SU-DHL-6 (cell line): ENCODE data around the gene FBXL4.

ENCODE experiments used
- H2AFZ ChIP-seq: fragments of 200-600 bp; sonication (generic); 2 replicates; pipeline ENCODE4 v1.6.1; 2014; ENCODE audit warnings: low read depth, mild to moderate bottlenecking, moderate library complexity, mixed read lengths, antibody characterized with exemption, low read length; ENCODE audit not compliant: severe bottlenecking
- H3F3A ChIP-seq: fragments of 200-600 bp; shearing (Covaris generic); 2 replicates; pipeline ENCODE4 v1.6.0; 2016; ENCODE audit warnings: antibody characterized with exemption, mild to moderate bottlenecking; ENCODE audit not compliant: insufficient read depth
- H3K27ac ChIP-seq: fragments of 200-600 bp; sonication (generic); 2 replicates; pipeline ENCODE4 v1.5.1; 2016; ENCODE audit warnings: low read depth, mild to moderate bottlenecking, low read length, moderate library complexity, mixed read lengths
- H3K27me3 ChIP-seq: fragments of 200-600 bp; sonication (generic), shearing (Covaris generic); 2 replicates; pipeline ENCODE4 v1.6.0; 2014; ENCODE audit warnings: mild to moderate bottlenecking, low read length
- H3K36me3 ChIP-seq: fragments of 200-600 bp; sonication (generic); 2 replicates; pipeline ENCODE4 v1.6.1; 2014; ENCODE audit warnings: mild to moderate bottlenecking, low read length, mixed read lengths
- H3K4me2 ChIP-seq: fragments of 300-600, 200-600 bp; shearing (Covaris generic), sonication (generic); 2 replicates; pipeline ENCODE4 v1.6.0; 2014; ENCODE audit warnings: low read length, low read depth, mild to moderate bottlenecking; ENCODE audit not compliant: poor library complexity, severe bottlenecking
- H3K4me3 ChIP-seq: fragments of 200-600 bp; sonication (generic); 2 replicates; pipeline ENCODE4 v1.5.1; 2014; ENCODE audit warnings: antibody characterized with exemption, low read length, mild to moderate bottlenecking, mixed read lengths; ENCODE audit not compliant: insufficient read depth, poor library complexity, severe bottlenecking
- H3K79me2 ChIP-seq: fragments of 200-600 bp; sonication (generic); 2 replicates; pipeline ENCODE4 v1.6.1; 2014; ENCODE audit warnings: mild to moderate bottlenecking, low read length, moderate library complexity; ENCODE audit not compliant: insufficient read depth
- H3K9ac ChIP-seq: fragments of 200-600 bp; sonication (generic); 2 replicates; pipeline ENCODE4 v1.7.0; 2014; ENCODE audit warnings: mild to moderate bottlenecking, low read length
- H3K9me2 ChIP-seq: fragments of 200-600 bp; sonication (generic); replicated peaks from 2 replicates; pipeline ENCODE4 v1.6.1; 2014; ENCODE audit warnings: low read length; ENCODE audit not compliant: insufficient read depth
- H3K9me3 ChIP-seq: fragments of 200-600 bp; sonication (generic); 2 replicates; pipeline ENCODE4 v1.6.1; 2014; ENCODE audit warnings: low read length, mixed read lengths; ENCODE audit not compliant: insufficient read depth
- H4K20me1 ChIP-seq: fragments of 200-600 bp; sonication (generic); 2 replicates; pipeline ENCODE4 v1.6.1; 2014; ENCODE audit warnings: low read depth, mild to moderate bottlenecking, antibody characterized with exemption, low read length, moderate library complexity, mixed read lengths
- EZH2phosphoT487 ChIP-seq: fragments of 200-600 bp; sonication (generic), shearing (Covaris generic); conservative IDR thresholded peaks from 2 replicates; pipeline ENCODE4 v1.6.1; 2018; ENCODE audit warnings: mild to moderate bottlenecking, antibody characterized with exemption, low read length, moderate library complexity, mixed read lengths
- TF ChIP-seq, protein P1 (sequence below): fragments of 200-600 bp; sonication (generic); IDR thresholded peaks from one replicate; pipeline ENCODE4 v1.5.1; 2017; ENCODE audit warnings: antibody characterized with exemption, mild to moderate bottlenecking, low read length, moderate library complexity; ENCODE audit not compliant: insufficient read depth, poor library complexity, severe bottlenecking

The FBXL4 gene

DNA sequence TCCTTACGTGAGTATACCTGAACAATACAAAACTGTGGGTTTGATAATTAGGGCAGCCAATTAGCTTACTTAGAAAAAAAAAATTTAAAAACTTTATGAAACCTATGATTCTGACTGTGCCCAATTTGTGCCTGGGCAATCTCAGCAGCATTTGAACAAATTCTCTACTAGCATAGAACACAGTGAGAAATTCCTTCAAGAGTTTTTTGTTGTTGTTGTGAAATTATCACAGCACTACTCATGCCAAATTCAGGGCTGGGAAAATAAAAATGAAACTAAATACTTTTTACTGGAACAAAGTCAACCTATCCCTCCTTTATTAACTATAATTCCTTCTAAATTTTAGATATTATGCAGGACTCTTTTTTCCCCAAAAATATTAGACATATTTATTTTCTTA, 70.5 kb downstream of the FBXL4 start:
- Histone ChIP-seq H3K4me2 (no peak overlapping the region), H3K9ac (no peak overlapping the region), H2AFZ (no peak overlapping the region), H3K9me2 (no peaks in the 10 kb centered on the region), H3K9me3 (no peaks in the 10 kb centered on the region), H3K4me3 (no peak overlapping the region), H3K27me3 (no peaks in the 10 kb centered on the region), H3K36me3 (no peaks in the 10 kb centered on the region; the same call in 1 of the 2 replicates), H3K27ac (no peak overlapping the region), H4K20me1 (no peaks in the 10 kb centered on the region), H3F3A (no peaks in the 10 kb centered on the region), H3K79me2 (no peaks in the 10 kb centered on the region)
- no peak for TF ChIP-seq EZH2phosphoT487
- TF ChIP-seq, protein P1, sequence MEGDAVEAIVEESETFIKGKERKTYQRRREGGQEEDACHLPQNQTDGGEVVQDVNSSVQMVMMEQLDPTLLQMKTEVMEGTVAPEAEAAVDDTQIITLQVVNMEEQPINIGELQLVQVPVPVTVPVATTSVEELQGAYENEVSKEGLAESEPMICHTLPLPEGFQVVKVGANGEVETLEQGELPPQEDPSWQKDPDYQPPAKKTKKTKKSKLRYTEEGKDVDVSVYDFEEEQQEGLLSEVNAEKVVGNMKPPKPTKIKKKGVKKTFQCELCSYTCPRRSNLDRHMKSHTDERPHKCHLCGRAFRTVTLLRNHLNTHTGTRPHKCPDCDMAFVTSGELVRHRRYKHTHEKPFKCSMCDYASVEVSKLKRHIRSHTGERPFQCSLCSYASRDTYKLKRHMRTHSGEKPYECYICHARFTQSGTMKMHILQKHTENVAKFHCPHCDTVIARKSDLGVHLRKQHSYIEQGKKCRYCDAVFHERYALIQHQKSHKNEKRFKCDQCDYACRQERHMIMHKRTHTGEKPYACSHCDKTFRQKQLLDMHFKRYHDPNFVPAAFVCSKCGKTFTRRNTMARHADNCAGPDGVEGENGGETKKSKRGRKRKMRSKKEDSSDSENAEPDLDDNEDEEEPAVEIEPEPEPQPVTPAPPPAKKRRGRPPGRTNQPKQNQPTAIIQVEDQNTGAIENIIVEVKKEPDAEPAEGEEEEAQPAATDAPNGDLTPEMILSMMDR: no peak

DNA sequence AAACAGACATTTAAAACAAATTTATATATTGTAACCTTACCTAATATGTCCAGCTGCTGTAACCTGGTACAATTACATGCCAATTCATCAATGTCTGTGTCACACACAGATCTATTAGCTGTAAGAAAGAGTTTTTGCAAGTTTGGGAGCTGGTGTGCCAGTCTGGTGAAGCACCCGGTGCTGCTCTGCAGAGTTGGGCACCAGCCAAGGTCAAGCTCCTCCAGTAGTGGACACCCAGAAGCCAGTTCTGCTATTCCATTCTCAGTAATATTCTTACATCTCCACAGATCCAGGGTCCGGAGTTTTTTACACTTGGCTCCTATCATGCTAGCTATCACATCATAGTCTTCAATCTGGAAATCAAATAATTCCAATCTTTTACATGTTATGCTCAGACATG, 72.4 kb downstream of the FBXL4 start:
- no peak for TF ChIP-seq EZH2phosphoT487
- TF ChIP-seq, protein P1: no peak
- no peak overlapping the region for H3K27ac ChIP-seq
- no peaks in the 10 kb centered on the region for H4K20me1 ChIP-seq
- no peak overlapping the region for H3K9ac ChIP-seq
- no peaks in the 10 kb centered on the region for H3K36me3 ChIP-seq
- H3K27me3 ChIP-seq: no peaks in the 10 kb centered on the region
- H3K9me2 ChIP-seq: no peaks in the 10 kb centered on the region
- H3K9me3 ChIP-seq: no peaks in the 10 kb centered on the region
- no peak overlapping the region for H3K4me2 ChIP-seq
- no peak overlapping the region for H2AFZ ChIP-seq
- no peak overlapping the region for H3K4me3 ChIP-seq
- H3F3A ChIP-seq: no peaks in the 10 kb centered on the region
- H3K79me2 ChIP-seq: no peaks in the 10 kb centered on the region

DNA sequence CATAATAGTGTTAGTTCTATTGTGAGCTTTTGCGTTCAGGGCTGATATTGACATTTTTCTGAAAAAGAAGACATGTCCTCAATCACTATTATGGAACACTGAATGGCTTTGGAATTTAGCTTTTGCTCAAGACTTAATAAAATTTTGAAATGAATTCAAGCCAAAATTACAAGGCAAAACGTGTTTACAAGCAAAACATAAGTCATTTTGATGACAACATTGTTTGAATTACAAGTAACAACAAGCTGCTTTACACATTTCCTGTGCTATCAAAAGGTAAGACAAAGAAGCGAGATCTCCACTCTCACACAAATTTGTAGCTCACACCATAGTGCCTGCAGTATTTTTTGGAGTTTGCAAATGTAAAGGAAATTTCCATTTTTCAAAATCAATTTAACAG, 75.9 kb downstream of the FBXL4 start:
- H3K79me2 ChIP-seq: no peaks in the 10 kb centered on the region
- H3F3A ChIP-seq: no peaks in the 10 kb centered on the region
- H3K9me3 ChIP-seq: no peaks in the 10 kb centered on the region
- H3K9me2 ChIP-seq: no peaks in the 10 kb centered on the region
- H3K27me3 ChIP-seq: no peaks in the 10 kb centered on the region
- no peak overlapping the region for H3K27ac ChIP-seq
- H3K4me3 ChIP-seq: no peak overlapping the region
- no peaks in the 10 kb centered on the region for H3K36me3 ChIP-seq
- no peak overlapping the region for H3K9ac ChIP-seq
- no peak overlapping the region for H2AFZ ChIP-seq
- TF ChIP-seq, protein P1: no peak
- no peak for TF ChIP-seq EZH2phosphoT487
- H4K20me1 ChIP-seq: no peaks in the 10 kb centered on the region
- H3K4me2 ChIP-seq: no peak overlapping the region

DNA sequence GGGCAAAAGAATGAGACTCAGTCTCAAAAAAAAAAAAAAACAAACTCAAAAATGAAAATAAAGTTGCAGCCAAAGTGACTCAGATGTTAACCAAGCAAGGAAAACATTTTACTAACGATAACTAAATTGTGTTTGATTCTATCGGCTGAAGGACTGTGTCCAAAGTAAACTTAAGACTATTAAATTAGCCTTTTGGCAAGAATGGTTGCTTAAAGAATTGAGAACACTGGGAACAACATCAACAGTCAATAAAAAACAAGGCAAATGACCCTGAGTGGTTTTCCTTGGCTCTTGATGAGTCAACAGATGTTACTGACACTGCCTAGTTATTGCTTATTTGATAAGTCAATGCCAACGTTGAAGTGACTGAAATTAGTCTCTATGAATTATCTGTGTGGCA, 76.7 kb downstream of the FBXL4 start:
- Histone ChIP-seq H4K20me1 (no peaks in the 10 kb centered on the region), H3K79me2 (no peaks in the 10 kb centered on the region), H3K9me2 (no peaks in the 10 kb centered on the region), H3K4me2 (no peak overlapping the region), H3K36me3 (no peaks in the 10 kb centered on the region), H2AFZ (no peak overlapping the region), H3K27ac (no peak overlapping the region), H3K27me3 (no peaks in the 10 kb centered on the region), H3K4me3 (no peak overlapping the region), H3K9me3 (no peaks in the 10 kb centered on the region), H3K9ac (no peak overlapping the region), H3F3A (no peaks in the 10 kb centered on the region)
- TF ChIP-seq, protein P1: no peak
- no peak for TF ChIP-seq EZH2phosphoT487
